Hippocampal formation (tissue), 2 donors: ENCODE data around the gene NTNG1.

Experiments
- DNase-seq, 2 donors: peaks; one replicate each; lab custom pipeline; 2025; lab: John Stamatoyannopoulos, UW

NTNG1 gene

DNA sequence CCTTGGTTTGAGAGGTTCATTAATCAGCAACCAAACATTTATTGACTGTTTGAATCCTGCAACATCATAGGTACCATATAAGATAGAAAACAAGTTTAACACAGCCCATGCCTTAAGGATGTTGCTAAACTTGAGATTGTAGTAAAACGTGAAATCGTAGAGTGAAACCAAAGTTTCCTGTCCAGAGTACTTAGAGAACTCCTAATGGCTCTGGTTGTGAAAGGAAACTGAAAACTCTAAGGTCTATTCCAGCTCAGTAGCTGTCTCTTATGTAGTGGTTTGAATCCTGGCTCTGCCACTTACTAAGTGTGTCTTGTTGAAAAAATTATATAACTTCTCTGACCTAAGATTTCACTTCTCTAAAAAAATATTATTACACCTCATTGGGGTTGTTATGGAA lies 310.9 kb downstream of the NTNG1 start:
- DNase-seq, result no peak

DNA sequence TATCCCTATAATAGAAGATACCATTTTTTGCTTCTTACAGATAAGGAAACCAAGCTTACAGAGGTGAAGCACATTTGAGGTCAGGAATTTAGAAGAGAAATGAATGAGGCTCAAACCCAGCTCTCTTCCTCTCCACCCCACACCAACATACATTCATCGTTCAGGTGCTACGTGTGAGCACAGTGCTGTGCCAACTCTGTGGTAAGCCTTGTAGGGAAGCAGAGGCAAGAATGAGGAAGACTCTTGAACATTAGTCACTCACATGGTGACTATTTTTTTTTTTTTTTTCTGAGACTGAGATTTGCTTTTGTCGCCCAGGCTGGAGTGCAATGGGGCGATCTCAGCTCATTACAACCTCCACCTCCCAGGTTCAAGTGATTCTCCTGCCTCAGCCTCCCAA lies 314.0 kb downstream of the NTNG1 start:
- DNase-seq, result no peak

DNA sequence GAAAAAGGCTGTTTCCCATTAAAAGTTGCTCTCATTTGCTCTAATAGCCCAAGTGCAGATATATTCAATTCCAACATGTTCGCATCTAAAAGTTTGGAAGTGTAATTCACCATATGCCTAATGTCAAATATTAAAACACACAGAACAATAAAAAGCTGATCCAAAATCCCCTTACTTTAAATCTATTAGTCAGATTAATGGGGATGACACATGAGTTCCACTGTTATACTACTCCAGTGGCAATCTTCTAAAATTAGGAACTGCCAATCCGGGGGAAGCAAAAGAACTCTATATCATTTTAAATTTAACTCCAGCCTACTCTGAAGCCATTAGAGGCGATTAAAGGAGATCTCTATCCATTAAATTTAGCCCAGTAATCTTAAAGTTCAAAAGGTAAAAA lies 317.1 kb downstream of the NTNG1 start:
- no peak for DNase-seq

DNA sequence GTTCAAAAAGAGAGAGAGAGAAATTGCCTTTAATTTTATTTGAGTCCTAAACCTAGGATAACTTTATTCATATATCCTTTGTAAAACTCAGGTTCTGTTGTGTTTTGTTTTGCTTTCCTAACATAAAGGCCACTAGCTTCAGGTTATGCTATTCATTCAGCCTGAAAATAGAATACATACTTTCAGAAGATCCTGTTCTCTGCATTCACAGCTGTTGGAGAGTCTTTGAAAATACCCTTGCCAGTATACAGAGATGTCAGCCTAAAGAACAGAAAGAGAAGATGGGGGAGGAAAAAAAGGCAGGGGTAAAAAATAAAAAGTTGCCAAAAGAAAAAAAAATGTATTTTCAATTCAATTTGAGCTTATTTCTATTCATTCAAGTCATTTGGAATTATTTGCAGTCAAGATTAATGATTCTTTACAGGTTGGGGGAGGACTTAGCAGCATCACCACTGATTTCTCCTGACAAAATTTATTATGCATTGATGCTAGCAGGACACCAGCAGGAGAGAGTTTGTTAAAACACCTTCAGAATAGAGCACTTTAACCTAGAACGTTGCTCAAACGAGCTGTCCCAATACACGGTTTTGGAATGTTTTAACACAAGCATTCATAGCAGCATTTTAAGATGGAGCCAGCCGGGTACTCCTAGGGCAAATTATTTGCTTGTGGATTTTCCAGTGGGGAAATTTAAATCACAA lies 318.5 kb downstream of the NTNG1 start:
- no peak for DNase-seq

DNA sequence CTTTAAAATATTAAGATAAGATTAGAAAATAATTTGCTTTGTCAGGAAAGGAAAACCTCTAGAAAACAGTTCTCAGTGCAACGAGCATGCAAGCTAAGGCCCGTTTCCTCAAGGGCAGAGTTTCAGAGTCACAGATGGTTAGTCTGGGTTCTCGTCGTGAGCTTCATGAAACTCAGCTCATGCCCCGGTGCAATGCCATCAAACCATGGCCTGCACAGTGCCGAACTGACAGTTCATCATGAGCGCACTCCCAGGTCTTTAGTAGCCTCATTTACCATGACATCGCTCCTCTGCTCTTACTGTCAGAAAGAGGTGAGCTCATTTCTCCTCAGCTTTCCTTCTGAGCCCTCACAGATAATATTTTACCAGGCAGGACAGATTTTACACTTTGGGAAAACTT lies 319.2 kb downstream of the NTNG1 start:
- no peak for DNase-seq

DNA sequence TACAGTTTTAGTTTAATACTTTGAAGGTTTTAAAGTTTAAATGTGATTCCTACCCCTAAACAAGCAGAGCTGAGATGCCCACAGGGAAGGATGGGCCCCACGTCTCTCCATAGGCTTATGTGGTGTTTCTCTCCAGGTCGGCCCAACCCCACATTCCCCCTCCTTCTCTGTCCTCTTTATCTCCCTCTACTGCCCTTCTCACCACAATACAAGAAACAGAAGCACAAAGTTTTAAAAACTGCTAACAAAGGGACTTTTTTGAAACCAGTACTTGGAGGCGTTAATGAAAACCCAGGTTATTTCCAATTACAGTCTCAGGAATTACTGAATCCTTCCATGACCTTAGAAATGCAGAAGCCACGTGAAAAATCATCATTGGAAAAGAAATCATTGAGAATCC lies 324.0 kb downstream of the NTNG1 start:
- DNase-seq, result no peak

DNA sequence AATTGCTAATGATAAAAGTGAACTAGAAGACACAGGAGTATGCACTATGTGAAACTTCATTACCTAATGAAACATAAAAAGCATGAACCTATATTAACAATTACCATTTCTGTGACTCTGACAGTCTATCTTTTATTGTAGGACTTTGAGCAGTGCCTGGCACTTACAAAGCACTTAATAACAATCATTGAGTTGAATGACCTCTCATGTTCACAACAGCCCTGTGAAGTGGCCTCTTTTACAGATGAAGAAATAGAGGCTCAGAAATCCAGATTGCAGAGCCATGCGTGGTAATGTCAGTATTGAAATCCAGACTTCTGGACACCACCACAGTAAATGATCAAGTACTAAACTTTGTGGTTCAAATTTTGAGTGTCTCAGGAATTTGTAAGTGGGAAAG lies 326.4 kb downstream of the NTNG1 start:
- no peak for DNase-seq

DNA sequence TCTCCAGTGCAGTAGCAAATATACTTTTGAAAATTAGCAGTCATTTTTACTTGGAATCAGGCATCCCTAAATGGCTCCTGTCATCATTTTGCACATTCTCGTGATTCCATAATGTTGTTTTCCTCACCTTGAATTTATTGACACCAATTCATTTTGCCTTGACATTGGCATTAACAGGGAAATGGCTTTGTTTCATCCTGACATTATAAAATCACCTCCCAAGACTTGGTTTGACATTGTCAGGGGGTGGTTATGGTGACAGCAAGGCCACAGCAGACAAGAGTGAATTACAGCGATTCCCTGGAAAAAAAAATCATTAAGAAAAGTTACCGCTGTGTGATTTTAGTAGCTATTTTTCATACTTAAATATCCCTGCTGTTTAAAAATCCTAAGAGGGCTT lies 327.0 kb downstream of the NTNG1 start:
- no peak for DNase-seq

DNA sequence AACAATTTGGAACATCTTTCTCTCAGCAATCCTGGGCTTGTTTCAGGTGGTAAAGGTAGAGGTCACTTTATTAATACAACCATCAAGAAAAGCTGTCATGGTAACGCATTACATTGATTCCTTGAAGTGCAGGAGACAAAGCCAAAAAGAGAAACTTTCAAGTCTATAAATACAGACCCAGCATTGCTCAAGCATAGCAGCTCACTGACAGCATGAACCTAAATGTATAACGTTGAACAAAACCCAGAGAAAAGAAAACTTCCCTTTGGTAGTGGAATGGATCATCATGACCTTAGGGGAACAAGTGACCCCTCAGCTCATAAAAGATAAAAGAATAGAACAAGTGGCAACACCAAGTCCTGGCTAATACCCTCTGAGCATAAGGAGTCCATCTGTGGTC lies 332.2 kb downstream of the NTNG1 start:
- DNase-seq, result no peak

DNA sequence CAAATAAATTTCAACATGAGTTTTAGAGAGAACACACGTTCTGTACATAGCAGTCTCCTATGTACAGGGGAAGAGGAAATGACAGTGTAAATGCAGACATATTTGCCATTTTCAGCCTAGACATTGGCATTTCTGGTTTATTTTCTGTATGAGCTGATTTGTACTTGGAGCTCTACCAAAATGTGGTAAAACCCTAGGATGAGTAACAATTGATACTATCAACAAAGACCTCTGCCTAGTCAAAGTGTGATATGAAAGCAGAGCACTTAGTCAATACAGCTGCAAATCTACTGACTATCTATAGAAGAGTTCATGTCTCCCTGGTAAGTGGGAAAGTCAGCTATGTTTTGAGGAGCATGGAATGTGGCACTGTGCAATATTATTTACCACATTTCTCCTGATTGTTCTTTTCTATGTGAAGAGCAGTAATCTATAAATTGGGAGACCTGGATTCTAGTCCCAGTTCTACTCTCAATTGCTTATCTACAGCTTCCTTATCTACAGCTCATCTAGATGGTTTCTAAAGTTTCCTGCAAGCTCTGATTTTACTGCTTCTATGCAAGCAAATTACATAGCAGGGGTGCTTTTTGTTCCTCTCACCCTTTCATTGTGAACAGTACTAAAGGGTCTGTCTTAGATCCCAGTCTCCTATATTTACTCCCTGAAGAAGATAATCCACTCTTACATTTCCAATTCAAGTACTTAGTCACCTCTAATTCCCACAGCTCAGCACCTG lies 334.2 kb downstream of the NTNG1 start:
- DNase-seq, result no peak

DNA sequence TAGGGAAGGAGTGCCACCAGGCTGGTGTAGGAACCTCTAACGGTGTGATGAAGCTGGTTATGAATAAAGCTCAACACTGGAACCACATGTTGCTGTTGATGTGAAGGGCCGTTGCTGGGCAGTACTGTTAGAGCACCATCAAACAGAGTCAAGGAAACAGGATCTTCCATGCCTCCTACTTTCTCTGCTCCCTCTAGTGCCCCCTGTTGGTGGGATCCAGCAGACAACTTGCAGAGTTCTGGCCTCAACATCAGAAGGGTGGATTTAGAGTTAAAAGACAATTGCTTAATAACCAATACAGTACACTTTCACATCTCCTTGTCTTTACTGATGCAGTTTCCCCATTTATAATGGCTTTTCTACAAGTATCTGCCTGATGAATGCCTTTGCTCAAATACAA lies 336.4 kb downstream of the NTNG1 start:
- DNase-seq, result no peak

DNA sequence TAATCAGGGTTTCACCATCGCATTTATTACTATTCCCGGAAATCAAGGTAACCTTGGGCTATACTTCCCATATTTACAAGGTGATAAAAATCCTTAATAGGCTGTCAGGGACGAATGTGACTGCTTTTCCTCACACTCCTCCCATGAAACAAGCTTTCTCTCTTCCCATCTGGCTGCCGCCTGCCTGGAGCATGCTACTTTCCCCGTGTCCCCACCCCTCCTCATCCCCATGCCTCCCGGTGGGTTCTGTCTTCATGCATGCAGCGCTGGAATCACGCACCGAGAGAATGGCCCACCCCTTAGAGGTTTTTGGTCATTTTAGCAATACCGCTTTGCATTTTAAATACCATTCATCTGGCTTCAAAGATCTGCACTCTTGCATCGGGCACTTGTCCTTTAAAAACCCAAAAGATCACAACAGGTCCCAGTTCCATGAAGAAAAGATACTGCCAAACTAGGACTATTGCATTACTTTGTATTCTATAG lies 339.1 kb downstream of the NTNG1 start:
- no peak for DNase-seq

DNA sequence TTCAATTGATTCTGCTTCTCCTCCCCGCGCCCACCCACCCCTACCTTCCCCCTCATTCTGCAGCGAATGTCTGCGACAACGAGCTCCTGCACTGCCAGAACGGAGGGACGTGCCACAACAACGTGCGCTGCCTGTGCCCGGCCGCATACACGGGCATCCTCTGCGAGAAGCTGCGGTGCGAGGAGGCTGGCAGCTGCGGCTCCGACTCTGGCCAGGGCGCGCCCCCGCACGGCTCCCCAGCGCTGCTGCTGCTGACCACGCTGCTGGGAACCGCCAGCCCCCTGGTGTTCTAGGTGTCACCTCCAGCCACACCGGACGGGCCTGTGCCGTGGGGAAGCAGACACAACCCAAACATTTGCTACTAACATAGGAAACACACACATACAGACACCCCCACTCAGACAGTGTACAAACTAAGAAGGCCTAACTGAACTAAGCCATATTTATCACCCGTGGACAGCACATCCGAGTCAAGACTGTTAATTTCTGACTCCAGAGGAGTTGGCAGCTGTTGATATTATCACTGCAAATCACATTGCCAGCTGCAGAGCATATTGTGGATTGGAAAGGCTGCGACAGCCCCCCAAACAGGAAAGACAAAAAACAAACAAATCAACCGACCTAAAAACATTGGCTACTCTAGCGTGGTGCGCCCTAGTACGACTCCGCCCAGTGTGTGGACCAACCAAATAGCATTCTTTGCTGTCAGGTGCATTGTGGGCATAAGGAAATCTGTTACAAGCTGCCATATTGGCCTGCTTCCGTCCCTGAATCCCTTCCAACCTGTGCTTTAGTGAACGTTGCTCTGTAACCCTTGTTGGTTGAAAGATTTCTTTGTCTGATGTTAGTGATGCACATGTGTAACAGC lies 339.9 kb downstream of the NTNG1 start:
- peak in 1 of 2 donors; percentile 10 for DNase-seq

DNA sequence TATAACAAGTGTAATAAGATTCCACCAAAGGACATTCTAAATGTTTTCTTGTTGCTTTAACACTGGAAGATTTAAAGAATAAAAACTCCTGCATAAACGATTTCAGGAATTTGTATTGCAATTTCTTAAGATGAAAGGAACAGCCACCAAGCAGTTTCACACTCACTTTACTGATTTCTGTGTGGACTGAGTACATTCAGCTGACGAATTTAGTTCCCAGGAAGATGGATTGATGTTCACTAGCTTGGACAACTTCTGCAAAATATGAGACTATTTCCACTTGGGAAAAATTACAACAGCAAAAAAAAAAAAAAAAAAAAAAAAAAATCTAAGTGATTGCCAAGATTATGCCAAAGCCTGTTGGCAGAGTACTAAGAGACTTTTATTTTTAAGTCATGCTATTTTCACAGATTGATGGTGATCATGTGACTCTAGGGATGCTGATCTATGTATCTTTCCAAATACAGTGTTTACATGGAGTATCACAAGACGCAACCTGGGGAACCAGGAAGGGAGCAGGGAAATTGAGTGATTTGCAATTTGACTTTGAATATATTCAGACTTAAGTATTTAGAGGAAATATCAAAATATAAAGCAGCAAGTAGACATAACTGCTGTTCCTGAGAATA lies 341.0 kb downstream of the NTNG1 start:
- DNase-seq, result no peak

DNA sequence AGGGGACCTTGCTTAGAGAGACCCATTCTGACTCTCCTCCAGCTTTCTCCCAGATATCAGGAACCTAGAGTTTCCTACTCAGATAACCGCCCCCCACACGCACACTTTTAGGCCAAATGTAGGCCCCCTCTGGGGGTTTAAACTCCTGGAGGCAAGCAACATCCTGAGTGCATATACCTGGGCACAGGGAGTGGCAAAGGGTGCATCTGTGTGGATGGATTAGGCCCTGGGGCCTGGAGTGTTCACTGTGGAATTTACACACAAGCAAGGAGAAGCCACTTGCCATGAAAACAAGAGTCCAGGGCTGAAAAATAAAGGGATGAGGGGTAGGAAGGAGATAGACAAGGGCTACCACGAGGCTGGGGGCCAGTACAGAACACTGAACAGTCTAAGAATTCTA lies 343.1 kb downstream of the NTNG1 start:
- DNase-seq, result no peak

DNA sequence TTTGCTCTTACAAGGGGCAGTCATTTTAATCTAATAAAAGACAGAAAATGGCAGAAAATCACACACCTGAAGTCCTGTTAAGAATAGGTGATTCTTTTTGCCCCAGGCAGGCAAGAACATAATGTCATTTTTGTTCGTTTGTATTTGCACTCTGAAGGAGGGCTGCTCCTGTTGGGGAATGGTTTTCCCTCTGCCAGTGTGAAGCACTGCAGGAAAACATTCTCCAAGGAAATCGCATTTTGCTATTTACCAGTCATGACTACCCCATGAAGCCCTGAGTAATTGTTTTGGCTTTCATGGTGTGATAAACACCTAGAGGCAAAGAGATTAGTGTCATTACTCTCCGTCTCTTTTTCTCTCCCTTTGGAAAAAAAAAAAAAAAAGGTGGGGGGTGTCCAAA lies 345.5 kb downstream of the NTNG1 start:
- DNase-seq, result no peak

DNA sequence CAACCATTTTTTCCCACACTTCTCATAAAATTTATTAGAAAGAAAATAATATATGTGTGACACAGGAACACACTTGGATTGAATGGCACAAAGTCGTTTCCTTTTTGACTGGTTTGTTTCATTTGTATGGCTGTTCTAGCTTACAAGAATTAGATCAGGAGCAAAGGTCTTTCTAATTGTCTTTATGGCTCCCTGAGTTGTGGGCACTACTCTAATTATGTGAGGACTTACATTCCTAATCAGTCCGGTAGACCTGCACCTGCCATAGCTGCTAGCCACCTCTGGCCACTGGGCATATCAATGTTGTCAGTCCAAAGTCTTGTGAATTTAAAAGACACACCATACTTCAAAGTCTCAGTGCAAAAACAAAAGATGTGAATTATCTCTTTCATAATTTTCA lies 346.7 kb downstream of the NTNG1 start:
- DNase-seq, result no peak

DNA sequence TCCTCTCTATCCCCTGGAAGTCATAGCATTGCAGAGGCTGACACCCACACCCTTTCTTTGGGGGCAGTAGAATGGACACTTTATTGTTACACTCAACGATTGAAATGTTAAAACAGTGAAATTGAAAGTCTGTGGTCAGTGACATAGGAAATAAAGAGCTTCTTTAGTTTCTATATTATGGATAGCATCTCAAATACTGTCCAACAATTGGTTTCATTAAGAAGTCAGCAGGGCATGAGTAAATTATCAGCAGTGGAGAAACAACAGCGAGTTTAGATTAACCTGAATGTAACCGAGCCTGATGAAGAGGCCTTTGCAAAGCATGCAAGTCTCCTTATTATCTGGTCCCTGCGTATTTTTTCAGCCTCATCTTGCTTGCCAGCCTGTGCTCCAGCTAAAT lies 350.7 kb downstream of the NTNG1 start:
- no peak for DNase-seq

DNA sequence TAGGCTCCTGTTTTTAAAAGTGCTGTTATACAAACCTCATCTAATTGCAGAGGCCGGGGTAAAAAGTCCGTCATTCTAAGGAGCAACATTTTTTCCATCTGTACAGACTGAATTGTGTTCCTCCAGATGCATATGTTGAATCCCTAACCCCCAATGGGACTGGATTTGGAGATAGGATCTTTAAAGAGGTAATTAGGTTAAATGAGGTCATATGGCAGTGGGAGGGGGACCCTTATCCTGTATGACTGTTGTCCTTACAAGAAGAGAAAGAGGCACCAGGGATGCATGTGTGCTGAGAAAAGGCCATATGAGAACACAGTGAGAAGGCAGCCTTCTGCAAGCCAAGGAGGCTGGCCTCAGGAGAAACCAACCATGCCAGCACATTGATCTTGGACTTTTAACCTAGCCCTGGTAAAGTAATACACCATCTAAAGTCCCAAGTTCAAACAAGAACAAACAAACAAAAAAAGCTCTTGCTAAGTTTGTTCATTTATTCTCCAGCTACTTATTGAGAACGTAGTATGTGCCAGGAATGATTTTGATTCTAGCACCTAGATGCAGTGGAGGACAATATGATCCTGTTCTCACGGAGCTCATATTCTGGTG lies 352.4 kb downstream of the NTNG1 start:
- DNase-seq, result no peak

DNA sequence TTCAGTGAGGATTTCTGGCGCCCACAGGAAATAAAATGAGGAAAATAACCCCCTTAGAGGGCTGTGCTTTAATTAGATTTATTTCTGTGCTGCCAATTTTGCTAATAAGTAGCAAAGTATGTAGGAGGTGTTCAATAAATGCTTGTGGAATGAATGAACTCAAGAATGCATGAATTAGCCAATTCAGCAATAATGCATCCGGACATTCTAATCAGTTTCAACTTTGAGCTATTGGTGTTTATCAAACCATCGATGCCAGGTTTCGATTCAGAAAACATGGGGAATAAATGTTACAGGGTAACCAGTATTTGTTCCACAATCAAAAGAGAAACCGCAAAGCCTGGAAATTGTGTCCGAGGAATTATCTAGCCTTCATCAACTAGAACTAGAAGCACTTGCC lies 353.2 kb downstream of the NTNG1 start:
- no peak for DNase-seq

DNA sequence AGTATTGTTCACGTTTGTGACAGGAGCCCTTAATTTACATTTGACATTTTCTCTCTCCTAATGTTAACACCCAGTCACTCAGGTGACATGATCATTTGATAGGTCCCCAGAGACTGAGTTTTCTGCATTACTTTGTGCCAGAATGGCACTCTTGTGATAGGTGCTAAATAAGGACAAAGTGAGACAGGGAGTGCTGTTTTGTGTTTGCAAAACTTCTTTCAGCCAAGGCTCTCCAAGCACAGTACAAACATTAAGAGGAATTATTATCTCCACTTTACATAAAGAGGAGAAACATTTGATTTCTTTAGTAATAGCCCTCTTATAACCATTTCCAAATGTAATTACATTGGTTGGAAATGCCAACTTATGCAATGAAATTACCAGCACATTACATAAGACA lies 355.2 kb downstream of the NTNG1 start:
- no peak for DNase-seq
